SK-N-SH treated with all-trans-retinoic acid at 6 μM for 48 hours (cell line): ENCODE data around the gene KIAA0319L.

Experiments used
- TCF4 ChIP-seq: fragments of 250-450 bp; sonication (Bioruptor Pico); IDR thresholded peaks from 2 replicates; pipeline ENCODE4 v1.8.0; 2021; ENCODE audit warnings: mild to moderate bottlenecking, moderate library complexity, borderline replicate concordance
- ZFP30 ChIP-seq: fragments of 450-650 bp; formaldehyde crosslinking; IDR thresholded peaks from 2 replicates; pipeline ENCODE4 v1.5.0; 2022; ENCODE audit warnings: mild to moderate bottlenecking, moderate library complexity
- TF ChIP-seq, protein P1 (sequence below): fragments of 250-450 bp; sonication (Bioruptor Pico); IDR thresholded peaks from 2 replicates; pipeline ENCODE4 v1.8.0; 2020; ENCODE audit warnings: mild to moderate bottlenecking, moderate library complexity, borderline replicate concordance

DNA sequence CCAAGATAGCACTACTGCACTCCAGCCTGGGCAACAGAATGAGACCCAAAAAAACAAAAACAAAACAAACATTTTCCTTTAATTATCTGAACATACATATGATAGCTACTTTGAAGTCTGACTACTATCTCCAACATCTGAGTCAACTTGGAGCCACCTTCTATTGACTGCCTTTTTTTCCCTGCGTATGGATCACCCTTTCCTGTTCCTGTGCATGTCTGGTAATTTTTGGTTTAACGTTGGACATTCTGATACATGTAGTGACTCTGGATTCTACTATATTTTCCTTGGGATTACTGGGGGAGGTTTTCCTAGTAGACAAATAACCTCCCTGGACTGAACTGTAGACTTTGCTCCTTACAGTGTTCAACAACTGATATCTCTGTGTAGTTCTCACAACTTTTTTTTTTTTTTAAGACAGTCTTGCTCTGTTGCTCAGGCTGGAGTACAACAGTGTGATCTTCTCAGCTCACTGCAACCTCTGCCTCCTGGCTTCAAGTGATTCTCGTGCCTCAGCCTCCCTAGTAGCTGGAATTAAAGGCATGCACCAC lies 70.3 kb downstream of the KIAA0319L start:
- TF ChIP-seq TCF4 (CRISPR knock-in tag): no peak
- no peak for TF ChIP-seq ZFP30 (CRISPR knock-in tag)
- TF ChIP-seq, protein P1, sequence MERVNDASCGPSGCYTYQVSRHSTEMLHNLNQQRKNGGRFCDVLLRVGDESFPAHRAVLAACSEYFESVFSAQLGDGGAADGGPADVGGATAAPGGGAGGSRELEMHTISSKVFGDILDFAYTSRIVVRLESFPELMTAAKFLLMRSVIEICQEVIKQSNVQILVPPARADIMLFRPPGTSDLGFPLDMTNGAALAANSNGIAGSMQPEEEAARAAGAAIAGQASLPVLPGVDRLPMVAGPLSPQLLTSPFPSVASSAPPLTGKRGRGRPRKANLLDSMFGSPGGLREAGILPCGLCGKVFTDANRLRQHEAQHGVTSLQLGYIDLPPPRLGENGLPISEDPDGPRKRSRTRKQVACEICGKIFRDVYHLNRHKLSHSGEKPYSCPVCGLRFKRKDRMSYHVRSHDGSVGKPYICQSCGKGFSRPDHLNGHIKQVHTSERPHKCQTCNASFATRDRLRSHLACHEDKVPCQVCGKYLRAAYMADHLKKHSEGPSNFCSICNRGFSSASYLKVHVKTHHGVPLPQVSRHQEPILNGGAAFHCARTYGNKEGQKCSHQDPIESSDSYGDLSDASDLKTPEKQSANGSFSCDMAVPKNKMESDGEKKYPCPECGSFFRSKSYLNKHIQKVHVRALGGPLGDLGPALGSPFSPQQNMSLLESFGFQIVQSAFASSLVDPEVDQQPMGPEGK: no peak
